ENCODE results near the gene RPL5. TPM values are rescaled to one million over a fixed set of nuclear protein-coding genes. Genes with fewer than 3 reads are reported as not detected.

RPL5 gene
- total and polyA plus RNA-seq, 2 experiments from 2014 or later: 2,182 to 3,547 TPM

GRCh38 chr1:92879316-92879968, 47.6 kb downstream of the RPL5 start:
- Histone ChIP-seq H3K9me2 (ENCODE audit: insufficient read depth) (no peaks in the 10 kb centered on the region), H3K4me1 (ENCODE audit: insufficient read depth) (peaks cover 5% of the 10 kb centered on the region), H3F3A (replicated peaks; ENCODE audit: low read depth) (no peaks in the 10 kb centered on the region), H3K4me3 (no peak overlapping the region), H2AFZ (no peak overlapping the region), H3K27ac (ENCODE audit: low read depth) (no peak overlapping the region), H3K36me3 (ENCODE audit: insufficient read depth) (no peaks in the 10 kb centered on the region), H4K20me1 (replicated peaks; ENCODE audit: insufficient read depth) (no peaks in the 10 kb centered on the region), H3K27me3 (ENCODE audit: insufficient read depth) (no peaks in the 10 kb centered on the region), H3K4me2 (no peak overlapping the region), H3K79me2 (replicated peaks; ENCODE audit: insufficient read depth) (no peaks in the 10 kb centered on the region)
- no peaks in the 10 kb centered on the region for H3K9me3 Mint-ChIP-seq
- no peak for DNase-seq (ENCODE audit: low spot score)
- no peak overlapping the region for H3K27ac Mint-ChIP-seq
- no peaks in the 10 kb centered on the region for H3K27me3 Mint-ChIP-seq (ENCODE audit: insufficient read depth, low read depth, poor library complexity)
- H3K4me1 Mint-ChIP-seq: peaks cover 13% of the 10 kb centered on the region; the same call in 2 of the 3 replicates
- TF ChIP-seq NANOG (IDR thresholded peaks at IDR 0.05; ENCODE audit: borderline replicate concordance) (no peak), EZH2phosphoT487 (IDR thresholded peaks at IDR 0.05; ENCODE audit: unreplicated experiment) (no peak), JUNB (IDR thresholded peaks at IDR 0.05; ENCODE audit: unreplicated experiment) (no peak), REST (IDR thresholded peaks at IDR 0.05; ENCODE audit: unreplicated experiment) (no peak)
- no peaks in the 10 kb centered on the region for H3K36me3 Mint-ChIP-seq (ENCODE audit: low read depth)
- ATAC-seq: no peak
- H3K4me3 Mint-ChIP-seq: no peak overlapping the region

- Histone ChIP-seq H3F3A (replicated peaks; ENCODE audit: low read depth) (no peaks in the 10 kb centered on the region), H3K79me2 (replicated peaks; ENCODE audit: insufficient read depth) (no peaks in the 10 kb centered on the region), H2AFZ (no peak overlapping the region), H3K36me3 (ENCODE audit: insufficient read depth) (no peaks in the 10 kb centered on the region), H3K27ac (ENCODE audit: low read depth) (no peak overlapping the region), H3K9me2 (ENCODE audit: insufficient read depth) (no peaks in the 10 kb centered on the region), H3K4me3 (no peak overlapping the region), H3K4me2 (no peak overlapping the region), H3K27me3 (ENCODE audit: insufficient read depth) (no peaks in the 10 kb centered on the region), H3K4me1 (ENCODE audit: insufficient read depth) (peaks cover 5% of the 10 kb centered on the region), H4K20me1 (replicated peaks; ENCODE audit: insufficient read depth) (no peaks in the 10 kb centered on the region)
- Mint-ChIP-seq H3K27me3 (ENCODE audit: insufficient read depth, low read depth, poor library complexity) (no peaks in the 10 kb centered on the region), H3K4me1 (peaks cover 13% of the 10 kb centered on the region; the same call in 2 of the 3 replicates), H3K9me3 (no peaks in the 10 kb centered on the region), H3K27ac (no peak overlapping the region), H3K36me3 (ENCODE audit: low read depth) (no peaks in the 10 kb centered on the region), H3K4me3 (no peak overlapping the region)
- ATAC-seq (no peak), DNase-seq (ENCODE audit: low spot score) (no peak)
- TF ChIP-seq EZH2phosphoT487 (IDR thresholded peaks at IDR 0.05; ENCODE audit: unreplicated experiment) (no peak), ETS1 (IDR thresholded peaks at IDR 0.05) (no peak), NANOG (IDR thresholded peaks at IDR 0.05; ENCODE audit: borderline replicate concordance) (no peak)
Measured at GRCh38 chr1:92881391-92881790, 49.6 kb downstream of the RPL5 start.

All from GM23338 (cell line).